Activated naive CD8-positive, alpha-beta T cell treated with anti-CD3 and anti-CD28 coated beads, Interleukin-2, amount 50 U/mL, for 24 hours (primary cell): ENCODE results near the gene SOCS7.

Source experiments
- ATAC-seq: fragments of 150-1000 bp; cut with Tn5 transposase; one replicate; pipeline ENCODE4 v1.10.0; 2021
- DNase-seq: peaks from one replicate; pipeline ENCODE4 v3.0.0; 2021
- H3K27ac Mint-ChIP-seq: one replicate; pipeline ENCODE4 v1.8.0; 2021; ENCODE audit warnings: mild to moderate bottlenecking, mixed read lengths
- H3K27me3 Mint-ChIP-seq: one replicate; pipeline ENCODE4 v1.8.0; 2021; ENCODE audit warnings: mixed read lengths
- H3K36me3 Mint-ChIP-seq: one replicate; pipeline ENCODE4 v1.8.0; 2021; ENCODE audit warnings: low read depth, mixed read lengths
- H3K4me1 Mint-ChIP-seq: one replicate; pipeline ENCODE4 v1.8.0; 2021; ENCODE audit warnings: mixed read lengths
- H3K4me3 Mint-ChIP-seq: one replicate; pipeline ENCODE4 v1.8.0; 2021; ENCODE audit warnings: mild to moderate bottlenecking, moderate library complexity, mixed read lengths
- H3K9me3 Mint-ChIP-seq: one replicate; pipeline ENCODE4 v1.8.0; 2021; ENCODE audit warnings: mixed read lengths

SOCS7 gene

GRCh38 chr17:38443356-38444031, 91.8 kb downstream of the SOCS7 start:
- Mint-ChIP-seq H3K9me3 (no peaks in the 10 kb centered on the region), H3K27ac (no peak overlapping the region), H3K4me3 (no peak overlapping the region), H3K27me3 (peaks cover 2% of the 10 kb centered on the region), H3K4me1 (no peaks in the 10 kb centered on the region), H3K36me3 (no peaks in the 10 kb centered on the region)
- DNase-seq (no peak), ATAC-seq (no peak)

GRCh38 chr17:38444151-38444550, 92.5 kb downstream of the SOCS7 start:
- ATAC-seq (peak; percentile 79), DNase-seq (peak; percentile 54)
- Mint-ChIP-seq H3K36me3 (no peaks in the 10 kb centered on the region), H3K4me3 (no peak overlapping the region), H3K27me3 (peaks cover 2% of the 10 kb centered on the region), H3K9me3 (no peaks in the 10 kb centered on the region), H3K27ac (no peak overlapping the region), H3K4me1 (no peaks in the 10 kb centered on the region)

- no peak for DNase-seq
- H3K27me3 Mint-ChIP-seq = peaks cover 11% of the 10 kb centered on the region
- no peak for ATAC-seq
- peaks cover 5% of the 10 kb centered on the region for H3K4me1 Mint-ChIP-seq
- no peaks in the 10 kb centered on the region for H3K36me3 Mint-ChIP-seq
- H3K9me3 Mint-ChIP-seq = no peaks in the 10 kb centered on the region
- no peak overlapping the region for H3K27ac Mint-ChIP-seq
- no peak overlapping the region for H3K4me3 Mint-ChIP-seq
Measured at GRCh38 chr17:38447502-38448085, 96.0 kb downstream of the SOCS7 start.

DNA sequence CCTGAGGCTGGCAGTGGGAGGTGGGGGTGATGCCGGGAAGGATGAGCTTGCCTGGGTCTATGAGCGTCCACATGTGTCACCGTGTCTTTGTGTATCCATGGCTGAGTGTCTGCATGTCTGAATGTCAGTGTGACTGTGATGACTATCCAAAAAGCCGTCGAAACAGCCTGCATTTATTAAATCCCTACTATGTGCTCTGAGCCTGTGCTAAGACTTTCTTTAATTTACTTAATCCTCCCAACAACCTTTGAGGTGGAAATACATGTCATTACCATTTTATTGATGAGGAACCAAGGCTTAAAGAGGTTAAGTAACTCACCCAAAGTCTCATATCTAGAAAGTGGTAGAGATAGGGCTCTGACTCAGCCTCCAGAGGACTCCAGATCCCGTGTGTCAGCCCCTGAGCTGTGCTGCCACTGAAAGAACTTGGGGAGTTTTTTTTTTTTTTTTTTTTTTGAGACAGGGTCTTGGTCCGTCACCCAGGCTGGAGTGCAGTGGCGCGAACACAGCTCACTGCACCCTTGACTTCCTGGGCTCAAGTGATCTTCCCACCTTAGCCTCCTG, 96.6 kb downstream of the SOCS7 start:
- no peak overlapping the region for H3K4me3 Mint-ChIP-seq
- H3K9me3 Mint-ChIP-seq = no peaks in the 10 kb centered on the region
- H3K27ac Mint-ChIP-seq = no peak overlapping the region
- DNase-seq (no peak), ATAC-seq (no peak)
- no peaks in the 10 kb centered on the region for H3K36me3 Mint-ChIP-seq
- peaks cover 17% of the 10 kb centered on the region for H3K27me3 Mint-ChIP-seq
- peaks cover 12% of the 10 kb centered on the region for H3K4me1 Mint-ChIP-seq

DNA sequence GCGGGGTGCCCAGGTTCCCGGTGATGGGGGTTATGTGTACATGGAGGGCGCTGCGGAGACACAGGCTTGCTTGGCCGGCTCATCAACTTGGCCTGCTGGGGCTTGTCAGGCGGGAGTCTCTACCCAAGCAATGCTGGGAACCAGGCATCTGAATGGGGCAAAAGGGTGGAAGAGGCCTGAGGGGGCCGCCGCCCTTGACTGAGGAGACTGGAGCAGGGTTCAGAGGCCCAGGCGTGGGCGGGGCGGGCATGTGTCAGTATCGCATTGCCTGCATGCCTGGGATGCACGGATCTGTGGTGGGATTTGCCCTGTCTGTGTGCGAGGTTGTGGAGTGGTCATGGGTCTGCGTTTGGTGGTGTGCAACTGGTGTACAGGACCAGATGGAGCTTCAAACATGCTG, 97.7 kb downstream of the SOCS7 start:
- Mint-ChIP-seq H3K36me3 (no peaks in the 10 kb centered on the region), H3K27ac (no peak overlapping the region), H3K9me3 (no peaks in the 10 kb centered on the region), H3K27me3 (peaks cover 22% of the 10 kb centered on the region), H3K4me1 (peaks cover 13% of the 10 kb centered on the region), H3K4me3 (no peak overlapping the region)
- ATAC-seq (no peak), DNase-seq (no peak)

GRCh38 chr17:38450557-38451029, 98.9 kb downstream of the SOCS7 start:
- DNase-seq = no peak
- no peak overlapping the region for H3K27ac Mint-ChIP-seq
- H3K9me3 Mint-ChIP-seq = no peaks in the 10 kb centered on the region
- H3K27me3 Mint-ChIP-seq = peaks cover 31% of the 10 kb centered on the region
- no peak overlapping the region for H3K4me3 Mint-ChIP-seq
- H3K4me1 Mint-ChIP-seq = peaks cover 17% of the 10 kb centered on the region
- no peaks in the 10 kb centered on the region for H3K36me3 Mint-ChIP-seq
- ATAC-seq = no peak

DNA sequence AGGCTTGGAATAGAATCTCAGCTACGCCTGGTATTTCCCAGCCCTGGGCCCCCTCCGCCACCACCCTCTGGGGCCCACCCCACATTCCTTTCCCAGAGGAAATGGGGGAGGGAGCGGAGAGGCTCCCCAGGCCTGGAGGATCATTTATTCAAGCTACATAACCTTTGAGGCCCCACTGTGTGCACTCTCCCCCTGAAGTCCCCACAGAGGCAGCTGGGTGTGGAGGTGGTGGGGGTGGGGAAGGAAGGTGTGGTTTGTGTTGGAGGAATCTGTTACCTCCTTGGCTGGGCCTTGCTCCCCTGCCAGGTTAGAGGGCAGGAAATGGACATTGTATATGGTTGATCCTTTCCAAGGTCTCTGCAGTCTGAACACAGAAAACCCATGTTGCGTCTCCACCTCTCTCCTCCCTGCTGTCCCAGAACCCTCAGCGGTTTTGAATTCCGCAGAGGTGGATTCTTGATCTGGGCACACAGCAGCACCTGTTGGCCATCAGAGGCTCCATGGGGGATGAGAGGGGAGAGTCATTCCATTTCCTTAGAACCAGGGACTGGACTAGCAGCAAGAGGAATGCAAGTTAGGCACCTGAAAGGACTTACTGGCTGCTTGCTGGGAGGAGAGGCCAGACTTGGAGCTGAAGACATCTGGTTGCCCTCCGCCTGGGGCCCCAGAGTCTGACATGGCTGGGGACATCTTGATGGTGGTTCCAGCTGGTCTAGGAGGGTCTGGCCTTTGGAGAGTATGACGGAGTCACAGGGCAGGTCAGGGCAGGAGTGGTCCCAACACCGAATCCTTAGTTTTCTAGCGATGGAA, 99.6 kb downstream of the SOCS7 start:
- no peak overlapping the region for H3K4me3 Mint-ChIP-seq
- peaks cover 32% of the 10 kb centered on the region for H3K27me3 Mint-ChIP-seq
- no peak overlapping the region for H3K27ac Mint-ChIP-seq
- H3K36me3 Mint-ChIP-seq = no peaks in the 10 kb centered on the region
- no peak for ATAC-seq
- no peak for DNase-seq
- H3K9me3 Mint-ChIP-seq = no peaks in the 10 kb centered on the region
- peaks cover 17% of the 10 kb centered on the region for H3K4me1 Mint-ChIP-seq

- H3K27ac Mint-ChIP-seq = no peak overlapping the region
- no peak overlapping the region for H3K4me3 Mint-ChIP-seq
- peaks cover 17% of the 10 kb centered on the region for H3K4me1 Mint-ChIP-seq
- no peak for DNase-seq
- no peak for ATAC-seq
- H3K9me3 Mint-ChIP-seq = no peaks in the 10 kb centered on the region
- H3K27me3 Mint-ChIP-seq = peaks cover 32% of the 10 kb centered on the region
- no peaks in the 10 kb centered on the region for H3K36me3 Mint-ChIP-seq
Measured at GRCh38 chr17:38451840-38452529, 100.3 kb downstream of the SOCS7 start.

DNA sequence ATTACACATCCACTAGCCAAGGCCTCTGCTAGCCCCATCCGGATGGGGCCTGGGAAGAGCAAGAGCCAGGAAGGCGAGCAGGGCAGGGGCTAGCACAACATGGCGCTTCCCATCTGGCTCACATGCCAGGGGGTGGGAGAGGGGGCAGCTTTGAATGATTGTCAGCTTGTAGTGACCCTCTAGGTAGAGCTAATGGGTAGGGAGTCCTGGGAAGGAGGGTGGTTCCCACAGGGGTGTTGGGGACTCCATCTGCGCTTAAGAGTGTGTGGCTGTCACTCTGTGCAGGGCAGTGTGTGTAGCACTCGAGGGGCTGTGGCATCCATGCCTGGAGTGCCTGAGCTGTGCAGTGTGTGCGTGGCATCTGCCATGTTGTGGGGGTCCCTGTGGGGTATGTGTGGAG, 101.1 kb downstream of the SOCS7 start:
- H3K4me1 Mint-ChIP-seq = peaks cover 17% of the 10 kb centered on the region
- peak overlapping the region; percentile 32 for H3K4me3 Mint-ChIP-seq
- H3K9me3 Mint-ChIP-seq = no peaks in the 10 kb centered on the region
- H3K36me3 Mint-ChIP-seq = no peaks in the 10 kb centered on the region
- no peak overlapping the region for H3K27ac Mint-ChIP-seq
- DNase-seq (no peak), ATAC-seq (no peak)
- peaks cover 32% of the 10 kb centered on the region for H3K27me3 Mint-ChIP-seq

DNA sequence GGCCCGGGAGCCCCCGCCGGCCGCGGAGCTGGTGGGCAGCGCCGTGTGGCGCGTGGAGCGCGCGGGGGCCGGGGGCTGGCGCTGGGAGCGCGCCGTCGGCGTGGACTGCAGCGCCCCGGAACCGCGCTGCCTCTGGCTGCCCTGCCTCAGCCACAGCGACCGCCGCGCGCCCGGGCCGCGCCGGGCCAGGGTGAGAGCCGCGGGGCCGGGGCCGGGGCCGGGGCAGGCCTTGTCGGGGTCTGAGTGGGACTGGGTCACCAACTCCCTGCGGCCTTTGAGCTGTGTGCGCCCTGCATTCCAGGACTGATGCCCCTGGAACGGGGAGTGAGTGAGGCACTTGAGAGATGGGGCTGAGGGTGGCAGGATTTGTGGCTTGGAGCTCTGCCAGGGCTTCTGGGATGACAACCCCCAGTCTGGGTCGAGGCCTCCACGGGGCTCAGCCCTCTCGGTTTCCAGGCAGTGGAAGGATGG, 102.3 kb downstream of the SOCS7 start:
- peaks cover 32% of the 10 kb centered on the region for H3K27me3 Mint-ChIP-seq
- H3K4me1 Mint-ChIP-seq = peaks cover 17% of the 10 kb centered on the region
- ATAC-seq (no peak), DNase-seq (no peak)
- no peaks in the 10 kb centered on the region for H3K9me3 Mint-ChIP-seq
- H3K36me3 Mint-ChIP-seq = no peaks in the 10 kb centered on the region
- H3K27ac Mint-ChIP-seq = no peak overlapping the region
- H3K4me3 Mint-ChIP-seq = no peak overlapping the region

DNA sequence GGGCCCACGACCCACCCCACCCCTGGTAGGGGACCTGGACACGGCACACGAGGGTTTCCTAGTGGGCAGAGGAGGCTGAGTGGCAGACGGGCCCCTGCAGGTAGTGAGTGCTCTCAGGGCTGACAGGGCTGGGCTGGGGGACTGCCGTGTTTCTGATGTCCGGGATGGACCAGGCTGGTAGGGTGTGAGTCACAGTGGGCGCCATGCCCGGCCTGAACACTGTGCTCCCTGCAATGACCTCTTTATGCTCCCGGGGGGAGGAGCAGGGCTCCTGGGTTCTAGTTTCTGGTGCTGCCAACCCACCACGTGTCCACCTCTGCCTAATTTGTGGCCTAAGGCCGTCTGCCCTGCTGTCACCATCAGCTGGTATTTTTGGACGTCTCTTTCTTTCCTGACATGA, 102.9 kb downstream of the SOCS7 start:
- ATAC-seq = no peak

More for the DNA sequence above, 102.9 kb downstream of the SOCS7 start:
- Mint-ChIP-seq H3K27me3 (peaks cover 32% of the 10 kb centered on the region), H3K4me1 (peaks cover 17% of the 10 kb centered on the region), H3K4me3 (no peak overlapping the region), H3K36me3 (no peaks in the 10 kb centered on the region), H3K27ac (no peak overlapping the region), H3K9me3 (no peaks in the 10 kb centered on the region)
- no peak for DNase-seq
